HepG2 (cell line): ENCODE results near the gene DRC7. TPM values are rescaled to one million over a fixed set of nuclear protein-coding genes. Genes with fewer than 3 reads are reported as not detected.

ENCODE experiments used
- ARNT2 ChIP-seq: sonication (generic); formaldehyde crosslinking; IDR thresholded peaks from 2 replicates; pipeline ENCODE4 v1.8.0; 2022; ENCODE audit warnings: mild to moderate bottlenecking, low read depth, missing genetic modification reagents, moderate library complexity
- CBX5 ChIP-seq: sonication (generic); formaldehyde crosslinking; IDR thresholded peaks from 2 replicates; pipeline ENCODE4 v1.4.0; 2020; ENCODE audit warnings: missing genetic modification reagents, borderline replicate concordance
- HNRNPLL ChIP-seq: fragments of 200-400 bp; formaldehyde crosslinking; IDR thresholded peaks from 2 replicates; pipeline ENCODE4 v1.6.1; 2017; ENCODE audit warnings: mild to moderate bottlenecking, low read depth, low read length; ENCODE audit not compliant: poor library complexity, severe bottlenecking
- NR1H2 ChIP-seq: sonication (generic); formaldehyde crosslinking; IDR thresholded peaks from 2 replicates; pipeline ENCODE4 v1.8.1; 2022; ENCODE audit warnings: low read depth, missing genetic modification reagents, borderline replicate concordance
- RFX3 ChIP-seq: IDR thresholded peaks from 2 replicates; pipeline ENCODE4 v1.6.1; 2016; ENCODE audit warnings: missing biosample characterization, missing genetic modification reagents
- TEAD3 ChIP-seq: optimal IDR thresholded peaks from 2 replicates; pipeline ENCODE3; 2016; ENCODE audit warnings: borderline replicate concordance
- ZFP91 ChIP-seq: sonication (generic); formaldehyde crosslinking; IDR thresholded peaks from 2 replicates; pipeline ENCODE4 v1.9.0; 2022; ENCODE audit warnings: missing genetic modification reagents, mild to moderate bottlenecking, borderline replicate concordance
- ZNF737 ChIP-seq: sonication (generic); formaldehyde crosslinking; IDR thresholded peaks from 2 replicates; pipeline ENCODE4 v1.5.0; 2020; ENCODE audit warnings: missing genetic modification reagents, mild to moderate bottlenecking, borderline replicate concordance
- ZXDC ChIP-seq: sonication (generic); formaldehyde crosslinking; IDR thresholded peaks from 2 replicates; pipeline ENCODE4 v1.5.0; 2020; ENCODE audit warnings: mild to moderate bottlenecking, missing genetic modification reagents
- polyA plus RNA-seq, 8 experiments: library from polyadenylated mRNA; depleted of rRNA in 3 of 8; stranded (reverse) in 7 of 8; unstranded in 1 of 8; fragments of >200 nt; fragmentation: Illumina TruSeq in 4 of 8; extraction: Trizol in 4 of 8; gene quantifications; 2 replicates each; pipeline versions ENCODE4 v1.2.1 to v1.2.3, GENCODE V29; 2011 to 2016; ENCODE audit warnings: low read depth in 4 of 8, missing spikeins in 1 of 8, mixed read lengths in 1 of 8; ENCODE audit not compliant: insufficient read depth in 1 of 8
- total RNA-seq, 5 experiments: library from RNA; depleted of rRNA; stranded (reverse); fragments of >200 nt; fragmentation: Illumina TruSeq; extraction: Trizol; gene quantifications; 2 replicates each; pipeline ENCODE4 v1.2.3, GENCODE V29; 2016; ENCODE audit warnings: low read depth in 1 of 5
- TF ChIP-seq, protein P1 (sequence below), 2 experiments: fragments of 450-650 bp in 1 of 2; sonication (generic) in 1 of 2; formaldehyde crosslinking in 1 of 2; IDR thresholded peaks; 2 replicates each; pipeline versions ENCODE4 v1.6.1 to v1.8.0; 2016 to 2022; ENCODE audit warnings: antibody characterized with exemption in 1 of 2, mild to moderate bottlenecking in 1 of 2, missing genetic modification reagents in 1 of 2
- TF ChIP-seq, protein P2 (sequence below): IDR thresholded peaks from 2 replicates; pipeline ENCODE4 v1.6.1; 2016; ENCODE audit warnings: missing compliant biosample characterization, missing genetic modification reagents, borderline replicate concordance

The DRC7 gene
- total and polyA plus RNA-seq, 2 of the 13 experiments (the other 11 are each of a cell fraction or from before 2014, with no cell fraction given): 2.7 to 3.4 TPM

DNA sequence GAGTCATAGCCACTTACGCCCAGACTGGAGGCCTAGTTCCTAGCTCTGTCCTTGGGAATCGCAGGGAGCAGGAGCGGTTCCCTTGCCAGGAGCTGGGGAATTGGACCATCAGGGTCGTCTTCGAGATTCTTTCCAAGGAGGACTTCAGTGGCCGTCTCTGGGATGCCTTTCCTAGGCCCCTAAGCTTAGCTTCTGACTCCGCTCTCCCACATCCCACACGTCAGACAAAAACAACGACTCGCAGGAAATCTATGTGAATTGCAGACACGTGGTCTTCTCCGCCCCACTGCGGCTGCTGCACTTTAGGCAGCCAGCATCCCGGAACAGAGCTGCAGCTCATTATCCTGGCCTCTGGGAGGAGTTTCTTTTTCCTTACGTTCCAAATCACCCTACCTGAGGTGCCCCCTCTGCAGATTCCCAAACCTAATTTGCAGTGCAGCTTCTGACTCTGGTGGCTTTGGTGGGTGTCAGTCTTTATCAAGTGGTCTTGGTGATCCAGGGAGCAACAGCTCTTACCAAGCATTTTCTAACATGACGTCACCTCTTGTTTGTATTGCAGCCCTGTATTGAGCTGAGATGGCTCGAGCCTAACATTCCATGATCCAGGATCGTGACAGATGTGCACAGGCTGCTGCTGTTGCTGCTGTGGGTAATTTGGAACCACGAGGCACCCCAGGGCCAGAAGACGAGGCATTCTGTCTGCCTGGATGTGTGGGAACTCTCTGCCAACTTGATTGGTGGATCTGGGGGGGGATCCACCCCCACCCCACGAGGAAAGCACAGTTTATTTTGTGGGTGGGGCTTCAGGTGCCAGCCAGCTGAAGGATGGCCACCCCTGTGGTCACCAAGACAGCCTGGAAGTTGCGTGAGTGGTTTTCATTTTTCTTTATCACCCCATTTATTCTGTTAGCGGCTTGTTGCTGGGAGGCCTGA, 42.1 kb downstream of the DRC7 start (continued):
- TF ChIP-seq, protein P1, sequence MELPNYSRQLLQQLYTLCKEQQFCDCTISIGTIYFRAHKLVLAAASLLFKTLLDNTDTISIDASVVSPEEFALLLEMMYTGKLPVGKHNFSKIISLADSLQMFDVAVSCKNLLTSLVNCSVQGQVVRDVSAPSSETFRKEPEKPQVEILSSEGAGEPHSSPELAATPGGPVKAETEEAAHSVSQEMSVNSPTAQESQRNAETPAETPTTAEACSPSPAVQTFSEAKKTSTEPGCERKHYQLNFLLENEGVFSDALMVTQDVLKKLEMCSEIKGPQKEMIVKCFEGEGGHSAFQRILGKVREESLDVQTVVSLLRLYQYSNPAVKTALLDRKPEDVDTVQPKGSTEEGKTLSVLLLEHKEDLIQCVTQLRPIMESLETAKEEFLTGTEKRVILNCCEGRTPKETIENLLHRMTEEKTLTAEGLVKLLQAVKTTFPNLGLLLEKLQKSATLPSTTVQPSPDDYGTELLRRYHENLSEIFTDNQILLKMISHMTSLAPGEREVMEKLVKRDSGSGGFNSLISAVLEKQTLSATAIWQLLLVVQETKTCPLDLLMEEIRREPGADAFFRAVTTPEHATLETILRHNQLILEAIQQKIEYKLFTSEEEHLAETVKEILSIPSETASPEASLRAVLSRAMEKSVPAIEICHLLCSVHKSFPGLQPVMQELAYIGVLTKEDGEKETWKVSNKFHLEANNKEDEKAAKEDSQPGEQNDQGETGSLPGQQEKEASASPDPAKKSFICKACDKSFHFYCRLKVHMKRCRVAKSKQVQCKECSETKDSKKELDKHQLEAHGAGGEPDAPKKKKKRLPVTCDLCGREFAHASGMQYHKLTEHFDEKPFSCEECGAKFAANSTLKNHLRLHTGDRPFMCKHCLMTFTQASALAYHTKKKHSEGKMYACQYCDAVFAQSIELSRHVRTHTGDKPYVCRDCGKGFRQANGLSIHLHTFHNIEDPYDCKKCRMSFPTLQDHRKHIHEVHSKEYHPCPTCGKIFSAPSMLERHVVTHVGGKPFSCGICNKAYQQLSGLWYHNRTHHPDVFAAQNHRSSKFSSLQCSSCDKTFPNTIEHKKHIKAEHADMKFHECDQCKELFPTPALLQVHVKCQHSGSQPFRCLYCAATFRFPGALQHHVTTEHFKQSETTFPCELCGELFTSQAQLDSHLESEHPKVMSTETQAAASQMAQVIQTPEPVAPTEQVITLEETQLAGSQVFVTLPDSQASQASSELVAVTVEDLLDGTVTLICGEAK (IDR thresholded peaks at IDR 0.05): no peak
- TF ChIP-seq, protein P1 (CRISPR knock-in tag; IDR thresholded peaks at IDR 0.05): no peak
- TF ChIP-seq ZXDC (CRISPR knock-in tag) (0 out of 2 replicates have a peak, but pooled peaks have one; percentile 40), CBX5 (CRISPR knock-in tag) (peak; percentile 14; the same call in 1 of the 2 replicates), HNRNPLL (peak; percentile 34), ZFP91 (CRISPR knock-in tag) (0 out of 2 replicates have a peak, but pooled peaks have one; percentile 51), ARNT2 (CRISPR knock-in tag) (peak; percentile 40; the same call in 1 of the 2 replicates), RFX3 (no peak), NR1H2 (CRISPR knock-in tag) (no peak), ZNF737 (CRISPR knock-in tag) (no peak), TEAD3 (no peak)
- TF ChIP-seq, protein P2, sequence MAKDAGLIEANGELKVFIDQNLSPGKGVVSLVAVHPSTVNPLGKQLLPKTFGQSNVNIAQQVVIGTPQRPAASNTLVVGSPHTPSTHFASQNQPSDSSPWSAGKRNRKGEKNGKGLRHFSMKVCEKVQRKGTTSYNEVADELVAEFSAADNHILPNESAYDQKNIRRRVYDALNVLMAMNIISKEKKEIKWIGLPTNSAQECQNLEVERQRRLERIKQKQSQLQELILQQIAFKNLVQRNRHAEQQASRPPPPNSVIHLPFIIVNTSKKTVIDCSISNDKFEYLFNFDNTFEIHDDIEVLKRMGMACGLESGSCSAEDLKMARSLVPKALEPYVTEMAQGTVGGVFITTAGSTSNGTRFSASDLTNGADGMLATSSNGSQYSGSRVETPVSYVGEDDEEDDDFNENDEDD (CRISPR knock-in tag): no peak; the same call in 1 of the 2 replicates
